CD4-positive, alpha-beta T cell (primary cell): ENCODE measurements around the gene GYS1. TPM values are rescaled to one million over a fixed set of nuclear protein-coding genes. Genes with fewer than 3 reads are reported as not detected.
A peak's percentile ranks its signal among the peaks of the same experiment; 100 is the strongest.

Source experiments
- ATAC-seq: fragments of 200-7000 bp; cut with Tn5 transposase; one replicate; pipeline ENCODE4 v1.10.0; 2022; ENCODE audit warnings: mild to moderate bottlenecking; ENCODE audit not compliant: poor library complexity
- CTCF ChIA-PET: fragments of 350-600 bp; sonication (Branson Sonifier 250); formaldehyde crosslinking; loops from one replicate; lab custom pipeline; 2021; ENCODE audit warnings: antibody characterized with exemption, inconsistent platforms; lab: Charles Lee
- POLR2A ChIA-PET: fragments of 350-600 bp; sonication (Branson Sonifier 250); formaldehyde crosslinking; loops from one replicate; lab custom pipeline; 2021; ENCODE audit warnings: antibody characterized with exemption, inconsistent platforms; lab: Charles Lee
- DNase-seq, 14 experiments: peaks; one replicate each; pipeline ENCODE4 v3.0.0-alpha.2; 2013 to 2020; ENCODE audit warnings: mixed read lengths in 2 of 14
- H3K27ac ChIP-seq, 2 donors: one replicate each; pipeline versions ENCODE4 v1.5.1 to v1.7.0; 2013; ENCODE audit warnings: low read length in 2 of 2, low read depth in 1 of 2, mild to moderate bottlenecking in 1 of 2
- H3K27me3 ChIP-seq, 2 experiments: 1 replicate in 1 of 2; 2 replicates in 1 of 2; pipeline versions ENCODE4 v1.6.1 to v1.7.0; 2013; ENCODE audit warnings: low read length in 2 of 2, control low read depth in 1 of 2, mild to moderate bottlenecking in 1 of 2, moderate library complexity in 1 of 2; ENCODE audit not compliant: insufficient read depth in 2 of 2, control insufficient read depth in 1 of 2
- H3K36me3 ChIP-seq: one replicate; pipeline ENCODE4 v1.6.1; 2013; ENCODE audit warnings: low read length, control low read depth; ENCODE audit not compliant: insufficient read depth
- H3K4me1 ChIP-seq: one replicate; pipeline ENCODE4 v1.6.1; 2013; ENCODE audit warnings: low read length, control low read depth; ENCODE audit not compliant: insufficient read depth
- H3K4me3 ChIP-seq: one replicate; pipeline ENCODE4 v1.5.1; 2013; ENCODE audit warnings: mild to moderate bottlenecking, low read length, moderate library complexity
- H3K9me3 ChIP-seq, 2 experiments: 1 replicate in 1 of 2; 2 replicates in 1 of 2; pipeline versions ENCODE4 v1.6.1 to v1.7.0; 2013; ENCODE audit warnings: low read length in 2 of 2, mild to moderate bottlenecking in 2 of 2, control low read depth in 1 of 2, moderate library complexity in 1 of 2; ENCODE audit not compliant: control insufficient read depth in 1 of 2, insufficient read depth in 1 of 2
- H3K27ac Mint-ChIP-seq: one replicate; pipeline ENCODE4 v1.8.0; 2020; ENCODE audit warnings: mixed read lengths
- H3K27me3 Mint-ChIP-seq: one replicate; pipeline ENCODE4 v1.8.0; 2021; ENCODE audit warnings: mixed read lengths
- H3K36me3 Mint-ChIP-seq: one replicate; pipeline ENCODE4 v1.8.0; 2021; ENCODE audit warnings: low read depth, mixed read lengths
- H3K4me1 Mint-ChIP-seq: one replicate; pipeline ENCODE4 v1.8.0; 2021; ENCODE audit warnings: low read depth, mixed read lengths
- H3K4me3 Mint-ChIP-seq: one replicate; pipeline ENCODE4 v1.8.0; 2020; ENCODE audit warnings: mild to moderate bottlenecking, mixed read lengths
- H3K9me3 Mint-ChIP-seq: one replicate; pipeline ENCODE4 v1.8.0; 2020; ENCODE audit warnings: mixed read lengths
- CTCF ChIP-seq: fragments of 200-600 bp; IDR thresholded peaks from one replicate; pipeline ENCODE4 v1.8.0; 2022; ENCODE audit warnings: antibody characterized with exemption, mild to moderate bottlenecking
- intact Hi-C, 2 experiments: fragments of 100-400 bp; cut with DNase I in 1 of 2; cut with micrococcal nuclease in 1 of 2; formaldehyde crosslinking; loops; one replicate each; pipeline versions ENCODE4 v1.15.1 to v1.9.0; 2023 to 2025; cut with DNase I, micrococcal nuclease
- total RNA-seq, 174 experiments: library from RNA in 2 of 174; stranded (reverse) in 2 of 174; gene quantifications; one replicate each; pipeline ENCODE4 v1.2.3 and lab custom pipeline; 2021 to 2026

GYS1 gene
- total RNA-seq, 2 experiments from 2014 or later = 13.2 to 14.1 TPM

- no peaks in the 10 kb centered on the region for H3K36me3 ChIP-seq
- CTCF ChIA-PET = interaction anchor here (0.6 to 1.5 kb wide), 8 partner anchors 9 to 142 kb away, joined by 3 to 14 read pairs (median 3); partner anchors contain the start of genes GYS1 and RUVBL2
- peaks cover 5% of the 10 kb centered on the region for H3K27me3 Mint-ChIP-seq
- peak overlapping the region in 1 of 2 donors; percentile 29 for H3K27ac ChIP-seq
- peaks cover 25% of the 10 kb centered on the region for H3K4me1 Mint-ChIP-seq
- H3K27ac Mint-ChIP-seq = no peak overlapping the region
- peak; percentile 48 to 84 (median 64) for DNase-seq
- peak overlapping the region; percentile 90 for H3K4me3 Mint-ChIP-seq
- TF ChIP-seq CTCF = peak; percentile 78
- H3K4me3 ChIP-seq = peak overlapping the region; percentile 63
- ATAC-seq = peak; percentile 86
- H3K27me3 ChIP-seq = peaks cover 0 to 4% of the 10 kb centered on the region in 2 experiments
- H3K9me3 ChIP-seq = no peaks in the 10 kb centered on the region
- H3K9me3 Mint-ChIP-seq = no peaks in the 10 kb centered on the region
- H3K4me1 ChIP-seq = peaks cover 40% of the 10 kb centered on the region
- peaks cover 5% of the 10 kb centered on the region for H3K36me3 Mint-ChIP-seq
- POLR2A ChIA-PET = interaction anchor here (1.2 to 3.2 kb wide), 4 partner anchors 18 to 96 kb away, joined by 4 to 15 read pairs (median 5); partner anchors contain the start of genes FTL, GYS1, LIN7B and RUVBL2
- intact Hi-C loops = loop anchor here in 1 of 2 experiments (2.0 to 5.0 kb wide), 2 partner anchors 25 to 39 kb away; partner anchors contain the start of genes CGB7, GYS1 and RUVBL2
Observed at GRCh38 chr19:49017666-49018351, 24.7 kb upstream of the GYS1 start.

DNA sequence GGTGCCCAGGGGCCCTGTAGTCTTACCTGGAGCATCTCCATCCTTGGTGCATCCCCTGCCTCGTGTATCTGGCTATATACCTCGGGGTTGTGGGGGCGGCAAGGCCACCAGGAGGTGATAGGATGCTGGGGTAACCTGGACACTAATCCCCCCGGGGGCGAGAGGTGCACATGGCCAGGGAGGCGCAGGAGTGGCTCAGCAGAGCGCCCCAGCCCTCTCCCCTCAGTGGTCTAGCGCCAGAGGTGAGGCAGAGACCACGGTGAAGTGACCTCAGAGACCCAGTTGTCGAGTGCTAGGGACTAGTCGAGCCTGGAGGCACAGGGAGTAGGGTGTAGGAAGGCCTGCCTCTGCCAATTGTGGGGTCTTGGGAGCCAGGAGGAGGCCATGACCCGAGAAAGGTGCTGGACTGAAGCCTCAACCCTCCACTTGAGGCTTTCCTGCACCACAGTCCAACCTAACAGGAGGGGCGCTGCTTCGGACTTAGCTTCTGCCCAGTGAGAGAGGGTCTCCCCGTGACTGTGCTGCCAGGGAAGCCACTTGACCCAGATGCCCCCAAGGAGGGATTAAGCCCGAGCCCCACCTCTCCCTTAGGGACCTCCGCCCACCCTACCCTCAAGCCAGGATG, 24.0 kb upstream of the GYS1 start, which contains the start of gene LHB:
Gene LHB, minus strand, starts transcription at position 51 of the 625 bp plus-strand sequence. Its CDS starts 10 bp downstream, at position 41.
- H3K4me1 Mint-ChIP-seq = peaks cover 25% of the 10 kb centered on the region
- peaks cover 12% of the 10 kb centered on the region for H3K36me3 Mint-ChIP-seq
- Histone ChIP-seq H3K4me1 (peaks cover 40% of the 10 kb centered on the region), H3K27me3 (peaks cover 0 to 4% of the 10 kb centered on the region in 2 experiments), H3K4me3 (peak within 1 kb of the TSS; percentile 63), H3K9me3 (no peaks in the 10 kb centered on the region), H3K27ac (peak within 1 kb of the TSS in 1 of 2 donors; percentile 29), H3K36me3 (peaks cover 3% of the 10 kb centered on the region)
- peak within 1 kb of the TSS; percentile 90 for H3K4me3 Mint-ChIP-seq
- ChIA-PET CTCF (interaction anchor here (0.6 to 1.5 kb wide), 8 partner anchors 9 to 141 kb away, joined by 3 to 14 read pairs (median 3); partner anchors contain the start of genes GYS1 and RUVBL2), POLR2A (interaction anchor here (1.2 to 3.2 kb wide), 4 partner anchors 17 to 97 kb away, joined by 4 to 15 read pairs (median 5); partner anchors contain the start of genes FTL, GYS1, LIN7B and RUVBL2)
- H3K9me3 Mint-ChIP-seq = no peaks in the 10 kb centered on the region
- H3K27me3 Mint-ChIP-seq = peaks cover 5% of the 10 kb centered on the region
- H3K27ac Mint-ChIP-seq = no peak within 1 kb of the TSS
- DNase-seq (no peak), ATAC-seq (no peak)
- intact Hi-C loops = loop anchor here in 1 of 2 experiments (5.0 kb wide), 1 partner anchor 40 kb away; the partner anchor contains the start of gene CGB7
- TF ChIP-seq CTCF = no peak

GRCh38 chr19:49016067-49016839, 23.1 kb upstream of the GYS1 start:
- Mint-ChIP-seq H3K27ac (no peak overlapping the region), H3K4me1 (peaks cover 24% of the 10 kb centered on the region), H3K36me3 (peaks cover 19% of the 10 kb centered on the region), H3K9me3 (no peaks in the 10 kb centered on the region), H3K4me3 (peak overlapping the region; percentile 82), H3K27me3 (peaks cover 5% of the 10 kb centered on the region)
- Histone ChIP-seq H3K9me3 (no peaks in the 10 kb centered on the region), H3K4me3 (no peak overlapping the region), H3K36me3 (peaks cover 6% of the 10 kb centered on the region), H3K27ac (no peak overlapping the region), H3K4me1 (peaks cover 37% of the 10 kb centered on the region), H3K27me3 (peaks cover 0 to 4% of the 10 kb centered on the region in 2 experiments)
- ATAC-seq (no peak), DNase-seq (no peak)
- intact Hi-C loops = loop anchor here in 1 of 2 experiments (5.0 kb wide), 1 partner anchor 41 kb away; the partner anchor contains the start of gene CGB7
- ChIA-PET CTCF (no interaction called here), POLR2A (no interaction called here)
- TF ChIP-seq CTCF = no peak
